Stimulated activated CD8-positive, alpha-beta memory T cell treated with anti-CD3 and anti-CD28 coated beads, Interleukin-15, amount 100 ng/mL, for 48 hours (primary cell): ENCODE measurements around the gene RAB33B.
"Not testable (repeated sequence)": the region's sequence is repeated elsewhere in the genome, so short reads cannot be mapped to it uniquely, and the experiment has no call there.

Source experiments
- DNase-seq, 2 donors: peaks; one replicate each; pipeline ENCODE4 v3.0.0-alpha.2; 2020; ENCODE audit warnings: low read depth in 2 of 2

Gene RAB33B

DNA sequence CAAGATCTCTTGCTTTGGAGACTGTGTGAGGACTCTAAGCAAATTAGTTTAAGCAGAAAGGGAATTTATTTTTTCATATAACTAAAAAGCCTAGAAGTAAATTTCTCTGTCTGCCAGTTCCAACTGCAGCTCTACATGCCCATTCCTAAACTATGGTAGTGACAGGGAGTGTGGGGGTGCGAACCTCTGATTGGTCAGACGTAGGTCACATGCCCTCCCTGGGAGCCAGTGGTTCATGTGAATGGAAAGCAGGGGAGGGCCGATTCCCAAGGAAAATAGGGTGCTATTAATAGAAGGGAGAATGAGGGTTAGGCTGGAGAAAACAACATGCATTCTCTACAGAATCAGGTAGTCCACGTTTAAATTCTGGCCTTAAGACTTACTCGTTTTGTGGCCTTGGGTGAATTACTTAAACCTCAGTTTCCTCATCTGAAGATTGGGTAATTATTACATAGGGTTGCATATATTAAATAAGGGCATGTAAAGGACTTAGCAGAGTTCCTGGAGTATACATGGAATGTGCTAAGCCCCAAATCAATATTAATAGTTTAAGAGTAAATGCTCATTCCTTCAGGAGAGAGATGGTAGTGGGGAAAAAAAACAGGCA, 7.2 kb downstream of the RAB33B start:
- DNase-seq: no peak

DNA sequence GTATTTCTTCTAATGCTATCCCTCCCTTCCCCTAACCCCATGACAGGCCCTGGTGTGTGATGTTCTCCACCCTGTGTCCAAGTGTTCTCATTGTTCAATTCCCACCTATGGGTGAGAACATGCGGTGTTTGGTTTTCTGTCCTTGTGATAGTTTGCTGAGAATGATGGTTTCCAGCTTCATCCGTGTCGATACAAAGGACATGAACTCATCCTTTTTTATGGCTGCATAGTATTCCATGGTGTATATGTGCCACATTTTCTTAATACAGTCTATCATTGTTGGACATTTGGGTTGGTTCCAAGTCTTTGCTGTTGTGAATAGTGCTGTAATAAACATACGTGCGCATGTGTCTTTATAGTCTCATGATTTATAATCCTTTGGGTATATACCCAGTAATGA, 10.6 kb downstream of the RAB33B start:
- DNase-seq: not testable (repeated sequence)

DNA sequence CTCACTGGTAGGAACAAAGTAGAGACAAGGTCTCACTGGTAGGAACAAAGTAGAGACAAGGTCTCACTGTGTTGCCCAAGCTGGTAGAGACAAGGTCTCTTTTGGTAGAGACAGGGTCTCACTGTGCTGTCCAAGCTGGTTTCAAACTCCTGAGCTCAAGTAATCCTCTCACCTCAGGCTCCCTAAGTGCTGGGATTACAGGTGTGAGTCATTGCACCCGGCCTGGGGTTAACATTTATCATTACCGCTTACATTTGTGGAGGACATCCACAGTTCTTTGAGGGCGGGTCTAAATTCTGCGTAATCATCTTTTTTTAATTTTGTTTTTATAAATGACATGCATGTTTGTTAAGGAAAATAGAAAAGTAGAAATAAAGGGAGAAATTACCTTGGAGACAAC, 12.0 kb downstream of the RAB33B start:
- DNase-seq: no peak

DNA sequence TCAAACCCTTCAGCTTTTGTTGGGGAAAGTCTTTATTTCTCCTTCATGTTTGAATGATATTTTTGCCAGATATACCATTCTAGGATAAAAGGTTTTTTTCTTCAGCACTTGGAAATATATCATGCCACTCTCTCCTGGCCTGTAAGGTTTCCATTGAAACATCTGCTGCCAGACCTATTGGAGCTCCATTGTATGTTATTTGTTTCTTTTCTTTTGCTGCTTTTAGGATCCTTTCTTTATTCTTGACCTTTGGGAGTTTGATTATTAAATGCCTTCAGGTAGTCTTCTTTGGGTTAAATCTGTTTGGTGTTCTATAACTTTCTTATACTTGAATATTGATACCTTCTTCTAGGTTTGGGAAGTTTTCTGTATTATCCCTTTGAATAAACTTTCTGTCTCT, 14.8 kb downstream of the RAB33B start:
- not testable (repeated sequence) for DNase-seq

DNA sequence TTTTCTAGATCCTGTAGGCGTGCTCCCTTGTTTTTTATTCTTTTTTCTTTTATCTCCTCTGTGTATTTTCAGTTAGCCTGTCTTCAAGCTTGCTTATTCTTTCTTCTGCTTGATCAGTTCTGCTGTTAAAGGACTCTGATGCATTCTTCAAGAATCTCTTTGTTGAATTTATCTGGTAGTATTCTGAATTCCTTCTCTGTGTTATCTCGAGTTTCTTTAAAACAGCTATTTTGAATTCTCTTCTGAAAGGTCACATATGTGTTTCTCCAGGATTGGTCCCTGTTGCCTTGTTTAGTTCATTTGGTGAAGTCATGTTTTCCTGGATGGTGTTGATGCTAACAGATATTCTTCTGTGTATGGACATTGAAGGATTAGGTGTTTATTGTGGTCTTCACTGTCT, 15.3 kb downstream of the RAB33B start:
- DNase-seq: no peak

DNA sequence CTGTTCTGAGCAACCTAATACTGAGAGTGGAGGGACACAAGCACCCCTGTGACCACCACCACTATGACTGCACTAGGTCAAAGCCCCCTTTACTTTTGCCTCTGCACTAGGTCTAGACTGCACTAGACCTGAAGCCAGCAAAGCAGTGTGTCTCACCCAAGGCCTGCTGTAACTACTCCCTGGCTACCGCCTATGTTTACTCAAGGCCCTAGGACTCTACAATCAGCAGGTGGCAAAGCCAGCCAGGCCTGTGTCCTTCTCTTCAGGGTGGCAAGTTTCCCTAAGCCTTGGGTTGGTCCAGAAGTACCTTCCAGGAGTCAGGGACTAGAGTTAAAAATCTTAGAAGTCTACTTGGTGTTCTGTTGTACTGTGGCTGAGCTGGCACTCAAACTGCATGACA, 15.9 kb downstream of the RAB33B start:
- no peak for DNase-seq

DNA sequence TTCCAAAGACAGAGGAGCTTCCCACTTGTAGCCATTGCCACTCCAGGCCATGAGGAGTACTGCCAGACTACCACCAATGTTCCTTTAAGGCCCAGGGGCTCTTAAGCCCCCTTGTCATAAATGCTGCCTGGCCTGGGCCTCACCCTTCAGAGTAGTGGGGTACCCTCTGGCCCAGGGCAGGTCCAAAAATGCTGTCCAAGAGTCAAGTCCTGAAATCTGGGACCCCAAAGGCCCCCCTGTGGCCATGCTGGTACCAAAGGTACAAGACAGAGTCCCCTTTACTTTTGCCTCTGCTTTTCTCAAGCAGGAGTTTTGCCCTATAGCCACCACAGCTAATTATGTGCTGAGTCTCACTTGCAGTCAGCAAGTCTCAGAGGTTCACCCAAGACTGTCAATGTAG, 16.4 kb downstream of the RAB33B start:
- no peak for DNase-seq

DNA sequence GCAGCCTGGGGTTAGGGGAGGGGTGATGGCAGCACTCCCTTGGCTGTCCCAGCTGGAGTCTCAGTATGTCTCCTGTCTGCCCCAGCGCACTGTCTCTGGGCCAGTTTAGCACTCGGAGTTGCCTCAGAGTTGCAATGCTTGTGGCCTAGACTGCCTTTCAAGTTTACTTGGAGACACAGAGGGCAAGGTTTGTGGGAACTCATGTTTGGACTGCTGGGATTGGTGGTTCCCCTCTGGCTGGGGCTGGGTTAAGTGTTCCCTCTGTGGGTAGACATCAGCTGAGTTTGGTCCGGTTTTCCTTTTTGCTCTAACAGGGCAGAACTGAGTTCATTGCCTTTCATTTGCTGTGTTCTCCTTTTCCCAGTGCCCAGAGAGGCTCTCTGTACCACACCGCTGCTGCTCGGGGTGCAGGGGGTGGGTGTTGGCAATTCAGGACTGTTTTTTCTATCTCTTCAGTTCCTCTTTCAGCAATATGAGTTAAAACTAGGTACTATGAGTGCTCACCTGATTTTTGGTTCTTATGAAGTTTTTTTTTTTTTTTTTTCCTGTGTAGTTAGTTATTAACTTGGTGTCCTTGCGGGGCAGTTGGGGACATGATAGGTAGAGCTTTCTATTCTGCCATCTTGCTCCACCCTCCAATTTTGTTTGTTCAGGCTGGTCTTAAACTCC, 17.2 kb downstream of the RAB33B start:
- DNase-seq: no peak

DNA sequence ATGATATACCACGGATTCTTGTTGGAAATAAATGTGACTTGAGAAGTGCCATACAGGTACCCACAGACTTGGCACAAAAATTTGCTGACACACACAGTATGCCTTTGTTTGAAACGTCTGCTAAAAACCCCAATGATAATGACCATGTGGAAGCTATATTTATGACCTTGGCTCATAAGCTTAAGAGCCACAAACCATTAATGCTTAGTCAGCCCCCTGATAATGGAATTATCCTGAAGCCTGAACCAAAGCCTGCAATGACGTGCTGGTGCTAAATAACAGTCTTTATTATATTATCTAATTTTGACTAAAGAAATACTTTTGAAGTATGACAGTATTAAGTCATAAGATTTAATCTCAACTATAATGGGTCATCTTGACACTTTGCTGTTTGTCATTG, 18.9 kb downstream of the RAB33B start:
- no peak for DNase-seq

DNA sequence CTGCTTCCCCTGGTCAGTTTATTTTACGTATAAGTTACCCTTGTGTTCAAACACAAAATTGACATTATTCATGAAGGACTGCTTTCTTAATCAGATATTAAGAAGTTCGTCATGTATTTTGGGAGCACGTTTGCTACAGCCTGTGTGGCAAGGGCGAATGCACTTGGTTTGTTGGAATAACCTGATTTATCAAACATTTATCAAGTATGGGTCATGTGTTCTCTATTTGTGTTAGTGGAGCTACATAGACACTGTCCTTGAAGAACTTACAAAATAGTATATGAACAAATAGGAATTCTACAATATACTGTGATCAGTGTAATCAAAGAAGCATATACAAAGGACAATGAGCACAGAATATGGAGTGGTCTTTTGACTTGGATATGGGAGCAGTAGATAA, 22.4 kb downstream of the RAB33B start:
- DNase-seq: no peak

DNA sequence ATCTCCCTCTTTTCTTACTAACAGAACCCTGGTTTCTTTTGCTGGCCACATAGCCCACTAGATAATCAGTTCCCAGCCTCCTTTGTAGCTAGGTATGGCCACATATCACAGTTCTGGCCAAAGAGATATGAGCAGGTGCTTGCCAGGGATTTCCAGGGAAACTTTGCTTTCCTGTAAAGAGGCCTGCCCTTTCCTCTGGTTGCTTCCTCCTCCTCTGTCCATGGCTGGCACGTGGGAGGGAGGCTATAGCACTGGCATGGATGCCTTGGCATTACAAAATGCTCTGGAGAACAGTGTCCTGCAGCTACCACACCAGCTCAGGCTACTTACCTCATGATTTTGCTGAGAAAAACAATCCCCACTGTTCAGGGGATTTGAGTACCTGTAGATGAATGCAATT, 27.5 kb downstream of the RAB33B start:
- no peak for DNase-seq

DNA sequence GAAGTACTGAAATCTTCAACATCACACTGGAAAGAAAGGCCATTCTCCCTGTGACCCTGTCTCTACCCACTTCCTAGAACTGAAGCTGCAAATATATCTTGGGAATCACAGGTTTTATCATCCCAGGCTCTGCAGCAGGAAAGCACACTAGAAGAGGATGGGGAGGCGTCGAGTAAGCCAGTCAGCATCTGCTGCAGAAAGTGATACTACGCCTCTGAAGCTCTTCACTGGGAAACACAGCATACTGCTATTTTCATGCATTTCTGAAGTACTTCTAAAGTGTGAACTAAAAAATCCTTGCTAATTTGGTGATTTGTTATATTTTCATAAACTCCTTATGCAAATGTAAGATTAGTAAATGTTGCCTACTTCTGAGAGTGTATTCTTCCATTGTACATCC, 29.1 kb downstream of the RAB33B start:
- DNase-seq: no peak

DNA sequence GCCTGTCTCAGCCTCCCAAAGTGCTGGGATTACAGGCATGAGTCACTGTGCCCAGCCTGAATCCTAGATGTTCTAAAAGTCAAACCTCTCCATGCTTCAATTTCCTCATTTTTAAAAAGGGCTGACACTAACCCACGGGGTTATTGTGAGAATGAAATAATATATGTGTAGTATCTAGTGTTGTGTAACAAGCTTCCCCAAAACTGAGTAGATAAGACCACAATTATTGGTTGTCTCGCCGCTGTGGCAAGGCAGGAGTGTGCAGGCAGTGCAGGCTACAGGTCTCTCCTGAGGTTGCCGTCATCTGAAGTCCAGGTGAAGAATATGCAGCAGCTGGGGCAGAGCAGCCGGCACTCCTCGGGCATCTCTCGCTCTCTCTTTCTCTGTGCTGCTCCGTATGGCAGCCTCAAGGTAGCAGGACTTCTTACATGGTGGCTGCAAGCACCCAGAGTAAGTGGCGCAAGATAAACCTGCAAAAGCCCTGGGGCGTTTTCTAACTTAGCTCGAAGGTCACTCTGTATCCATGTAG, 30.9 kb downstream of the RAB33B start:
- no peak for DNase-seq

DNA sequence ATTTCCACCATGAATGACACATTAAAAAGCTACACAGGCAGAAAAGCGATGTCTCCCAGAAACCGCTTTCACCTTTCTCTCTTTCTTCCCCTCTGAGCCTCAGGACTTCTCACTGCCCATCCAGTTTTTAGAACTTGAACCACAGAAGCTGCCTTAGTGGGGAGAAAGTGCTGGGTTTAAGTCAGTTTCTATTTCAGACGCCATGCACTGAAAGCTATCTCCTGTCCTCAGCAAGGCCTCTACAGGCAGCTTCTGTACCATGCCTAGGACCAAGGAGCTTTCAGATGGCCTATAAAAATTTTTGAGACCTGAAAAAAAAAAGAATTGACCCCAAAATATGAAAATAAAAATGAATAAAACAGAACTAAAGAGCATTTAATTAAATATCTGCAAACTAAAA, 34.5 kb downstream of the RAB33B start:
- no peak for DNase-seq

DNA sequence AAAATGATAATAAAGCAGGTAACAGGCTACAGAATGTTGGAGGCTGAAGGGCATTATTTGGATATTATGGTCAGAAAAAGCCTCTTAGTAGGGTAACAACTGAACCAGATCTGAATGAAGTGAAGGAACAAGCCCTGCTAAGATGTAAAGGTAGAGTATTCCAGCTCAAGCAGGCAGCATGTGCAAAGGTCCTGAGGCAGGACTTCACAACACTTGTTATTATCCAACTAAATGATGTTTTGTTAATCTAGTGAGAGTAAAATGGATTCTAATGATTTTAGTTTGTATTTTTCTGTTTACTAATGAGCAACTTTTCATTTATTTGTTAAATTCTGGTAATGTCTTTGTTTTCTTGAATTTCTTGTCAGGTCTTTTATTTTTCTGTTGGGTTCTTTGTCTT, 35.7 kb downstream of the RAB33B start:
- DNase-seq: no peak

DNA sequence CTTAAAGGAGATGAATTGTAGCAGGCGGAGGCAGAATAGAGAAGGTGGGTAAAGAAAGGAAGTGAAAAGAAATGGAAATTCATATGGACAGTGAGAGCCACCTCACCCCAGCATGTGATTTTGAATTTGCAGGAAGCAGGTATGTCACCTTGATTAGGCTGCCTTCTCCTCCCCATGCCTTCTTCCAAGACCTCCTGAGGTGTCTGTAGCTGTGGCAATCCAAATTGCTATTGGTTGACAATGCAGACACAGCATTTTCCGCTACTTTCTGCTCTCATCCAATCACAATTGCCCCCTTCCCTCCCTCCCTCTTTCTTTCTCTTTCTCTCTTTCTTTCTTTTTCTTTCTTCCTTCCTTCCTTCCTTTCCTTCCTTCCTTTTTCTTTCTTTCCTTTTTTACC, 38.5 kb downstream of the RAB33B start:
- no peak for DNase-seq

DNA sequence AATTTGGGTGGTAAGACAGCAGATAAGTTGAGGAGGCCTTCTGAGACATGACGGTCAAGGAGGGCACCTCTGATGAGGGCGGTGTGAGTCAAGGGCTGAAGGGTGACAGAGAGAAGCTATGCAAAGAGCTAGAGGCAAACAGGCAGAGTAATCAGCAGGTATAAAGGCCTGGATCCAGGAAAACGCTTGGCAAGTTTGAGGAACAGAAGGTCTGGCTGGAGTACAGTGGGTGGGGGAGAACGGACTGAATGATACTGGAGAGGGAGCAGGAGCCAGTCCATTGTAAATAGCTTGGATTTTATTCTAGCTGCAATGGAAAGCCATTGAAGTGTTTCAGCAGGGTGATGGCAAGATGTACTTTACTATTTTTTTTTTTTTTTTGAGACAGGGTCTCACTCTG, 39.3 kb downstream of the RAB33B start:
- DNase-seq: no peak

DNA sequence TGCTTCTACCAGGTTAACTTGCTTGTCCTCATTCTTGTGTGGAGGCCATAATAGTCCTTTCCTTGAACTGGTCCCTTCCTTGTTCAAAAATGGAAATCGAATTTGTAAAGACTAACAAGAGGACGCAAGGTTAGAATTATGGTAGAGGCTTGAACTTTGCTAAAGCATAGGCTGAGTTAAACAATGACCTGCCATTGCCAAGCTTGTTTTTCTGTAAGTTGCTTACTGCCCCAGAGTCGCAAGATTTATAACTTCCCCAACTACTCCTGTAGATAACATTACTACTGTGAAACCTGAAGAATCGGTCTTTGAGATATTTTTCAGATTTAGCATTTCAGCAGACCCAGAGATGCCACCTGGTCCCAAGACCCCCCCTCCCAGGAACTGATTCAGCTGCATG, 45.3 kb downstream of the RAB33B start:
- no peak for DNase-seq

DNA sequence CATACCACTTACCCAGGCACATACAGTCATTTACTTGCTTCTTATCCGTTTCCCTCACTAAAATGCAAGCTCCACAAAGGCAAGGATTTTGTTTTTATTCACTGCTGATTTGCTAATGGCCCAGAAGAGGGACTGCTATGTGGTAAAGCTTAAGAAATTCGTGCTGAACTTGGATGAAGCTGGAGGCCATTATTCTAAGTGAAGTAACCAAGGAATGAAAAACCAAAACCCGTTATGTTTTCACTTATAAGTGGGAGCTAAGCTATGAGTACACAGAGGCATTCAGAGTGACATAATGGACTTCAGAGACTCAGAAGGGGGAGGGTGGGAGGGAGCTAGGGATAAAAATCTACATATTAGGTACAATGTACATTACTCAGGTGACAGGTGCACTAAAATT, 47.2 kb downstream of the RAB33B start:
- no peak for DNase-seq

DNA sequence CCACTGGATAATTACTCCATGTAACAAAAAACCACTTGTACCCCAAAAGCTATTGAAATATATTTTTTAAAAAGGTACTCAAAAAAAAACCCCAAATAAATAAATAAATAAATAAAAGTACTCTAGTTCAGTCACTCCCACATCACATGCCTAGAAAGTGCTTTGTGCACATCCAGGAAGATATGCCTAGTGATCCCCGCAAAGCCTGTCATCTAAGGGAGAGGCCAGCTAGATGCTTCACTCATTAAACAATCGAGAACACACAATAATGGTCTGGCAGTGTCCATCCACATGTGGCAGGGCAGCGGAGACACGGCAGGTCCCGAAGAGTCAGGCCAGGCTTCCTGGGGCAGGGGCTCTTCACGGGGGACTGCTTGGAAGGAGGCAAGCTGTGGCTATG, 47.6 kb downstream of the RAB33B start:
- DNase-seq: no peak

DNA sequence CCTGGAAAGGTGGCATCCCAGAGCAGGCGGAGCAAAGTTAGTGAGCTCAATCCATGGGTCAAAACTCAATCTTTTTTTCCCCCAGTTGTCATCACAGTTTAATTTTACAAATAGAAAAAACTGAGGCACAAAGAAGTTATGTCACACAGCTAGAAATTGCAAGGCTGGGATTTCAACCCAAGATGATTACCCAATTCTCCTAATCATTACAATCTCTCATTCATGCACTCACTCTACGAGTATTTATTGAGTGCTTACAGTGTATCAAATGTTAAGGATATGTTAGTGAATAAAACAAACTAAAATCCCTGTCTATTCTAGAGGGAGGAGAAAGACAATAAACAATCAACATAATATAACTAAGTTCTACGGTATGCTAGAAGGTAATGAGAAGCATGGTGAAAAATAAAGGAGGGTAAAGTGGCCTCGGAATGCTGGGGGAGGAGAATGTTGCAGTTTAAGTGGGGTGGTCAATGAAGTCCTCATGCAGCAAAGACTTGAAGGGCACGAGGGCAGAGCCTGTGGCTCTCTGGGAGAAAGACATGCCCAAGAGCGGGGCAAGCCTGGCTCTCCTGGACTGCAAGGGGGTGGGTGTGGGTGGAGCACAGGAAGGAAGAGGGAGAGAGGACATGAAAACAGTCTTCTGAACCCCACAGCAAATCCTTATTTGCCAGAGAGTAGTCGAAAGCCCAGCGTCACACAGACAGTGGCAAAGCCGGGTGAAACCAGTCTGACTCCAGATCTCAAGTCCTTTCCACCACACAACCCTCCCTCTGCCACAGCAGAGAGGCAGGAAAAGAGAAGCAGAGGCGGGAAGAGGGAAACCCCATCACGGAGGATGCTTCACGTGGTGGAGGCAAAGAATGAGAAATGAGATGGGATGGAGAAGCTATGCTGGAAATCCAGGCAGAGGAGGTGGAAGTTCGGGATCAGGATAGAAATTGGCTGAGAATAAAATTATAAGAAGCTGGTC, 48.3 kb downstream of the RAB33B start:
- no peak for DNase-seq

DNA sequence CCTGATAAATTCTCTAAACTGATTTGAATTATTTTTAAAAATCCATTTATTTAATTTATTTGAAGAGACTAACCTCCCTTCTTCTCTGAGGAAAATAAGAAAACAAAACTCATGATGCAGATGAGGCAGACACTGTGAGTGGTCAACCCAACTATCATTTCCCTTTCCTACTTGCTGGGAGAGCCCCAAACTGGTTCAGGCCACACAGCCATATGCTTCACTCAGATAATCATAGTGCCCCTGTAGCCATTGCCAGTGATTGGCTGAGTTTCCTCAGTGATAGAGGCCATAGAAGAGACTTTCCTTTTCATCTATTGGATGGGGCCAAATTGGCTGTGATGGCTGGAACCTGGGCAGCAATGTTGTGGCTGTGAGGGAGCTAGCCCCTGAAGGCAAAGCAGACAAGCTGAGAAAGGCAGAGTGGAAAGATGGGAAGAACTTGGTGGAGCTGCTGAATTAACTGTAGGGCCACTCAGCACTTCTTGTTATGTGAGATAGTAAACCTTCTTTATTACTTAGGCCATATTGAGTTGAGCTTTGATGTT, 49.8 kb downstream of the RAB33B start:
- DNase-seq: no peak
